Measurements from ENCODE around the gene CCDC124. TPM values are rescaled to one million over a fixed set of nuclear protein-coding genes. Genes with fewer than 3 reads are reported as not detected.
"Not testable (repeated sequence)": the region's sequence is repeated elsewhere in the genome, so short reads cannot be mapped to it uniquely, and the experiment has no call there.

CCDC124 gene
- total and polyA plus RNA-seq, 2 of the 4 experiments (the other 2 are of a cell fraction), result 30.1 to 112 TPM

DNA sequence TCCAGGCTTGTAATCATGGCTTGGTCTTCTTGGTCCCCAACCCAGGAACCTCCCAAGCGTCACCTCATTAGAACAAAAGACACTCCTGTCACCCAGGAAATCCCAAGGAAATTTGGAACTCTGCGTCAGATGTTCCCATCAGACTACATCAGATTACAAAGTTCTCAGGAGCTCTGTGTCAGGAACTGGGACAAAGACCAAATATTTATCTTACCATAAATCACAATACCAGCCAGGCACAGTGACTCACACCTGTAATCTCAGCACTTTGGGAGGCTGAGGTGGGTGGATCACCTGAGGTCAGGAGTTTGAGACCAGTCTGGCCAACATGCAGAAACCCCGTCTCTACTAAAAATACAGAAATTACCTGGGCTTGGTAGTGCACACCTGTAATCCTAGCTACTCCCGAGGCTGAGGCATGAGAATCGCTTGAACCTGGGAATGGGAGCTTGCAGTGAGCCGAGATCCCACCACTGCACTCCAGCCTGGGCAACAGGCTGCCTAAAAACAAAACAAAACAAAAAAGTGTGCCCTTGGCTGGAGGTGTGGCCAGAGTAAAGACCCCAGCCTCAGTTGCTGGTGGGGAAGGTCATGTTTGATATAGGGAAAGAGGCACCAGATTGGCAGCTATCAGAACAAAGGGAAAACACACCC, 16.7 kb upstream of the CCDC124 start:
- H3K79me1 ChIP-seq (ENCODE audit: low read depth in 1 of 2, low read length in 2 of 2), result no peaks in the 10 kb centered on the region
- dilution Hi-C loops (cut with HindIII; ENCODE audit: low sequenced_read_pairs, unreplicated experiment), result no loop called here

GRCh38 chr19:17918151-17918550, 14.7 kb upstream of the CCDC124 start:
- dilution Hi-C loops (cut with HindIII; ENCODE audit: low sequenced_read_pairs, unreplicated experiment); H2BK20ac ChIP-seq (ENCODE audit: low read depth, low read length); H2BK15ac ChIP-seq (ENCODE audit: low read depth, low read length); POLR2A ChIA-PET (ENCODE audit: unreplicated experiment); in situ Hi-C loops (cut with MboI; ENCODE audit: low sequenced_read_pairs); H4K20me1 ChIP-seq (ENCODE audit: insufficient read depth, low read length); H3K23ac ChIP-seq (ENCODE audit: low read depth, low read length); H4K8ac ChIP-seq (ENCODE audit: low read depth in 2 of 2, low read length in 2 of 2); H2AFZ ChIP-seq (replicated peaks; ENCODE audit: low read length, poor library complexity); H4K91ac ChIP-seq (ENCODE audit: insufficient read depth, low read depth, low read length); CTCF ChIA-PET; H3K27ac ChIP-seq (ENCODE audit: insufficient read depth, low read length); H3K18ac ChIP-seq (ENCODE audit: low read depth, low read length); H3K27me3 ChIP-seq (ENCODE audit: control insufficient read depth, insufficient read depth, low read length); H3K9me3 ChIP-seq (ENCODE audit: control insufficient read depth, insufficient read depth, low read length); H2AK9ac ChIP-seq (replicated peaks; ENCODE audit: low read depth, low read length, poor library complexity); H3K4me2 ChIP-seq (ENCODE audit: low read depth, low read length); H3K4me3 ChIP-seq (ENCODE audit: insufficient read depth, low read depth, low read length); DNase-seq; H2BK5ac ChIP-seq (ENCODE audit: low read depth, low read length, poor library complexity, severe bottlenecking); H3K9me1 ChIP-seq (ENCODE audit: insufficient read depth, low read length); H2AK5ac ChIP-seq (ENCODE audit: low read depth, low read length); intact Hi-C loops (cut with micrococcal nuclease); H2BK120ac ChIP-seq (ENCODE audit: low read depth, low read length); H3K4me1 ChIP-seq (ENCODE audit: control insufficient read depth, insufficient read depth, low read length); ATAC-seq (ENCODE audit: low read depth); H3K9ac ChIP-seq (ENCODE audit: low read depth, low read length); H3K4ac ChIP-seq (ENCODE audit: low read depth, low read length); H3K36me3 ChIP-seq (ENCODE audit: control insufficient read depth, insufficient read depth, low read length); H3K56ac ChIP-seq (ENCODE audit: extremely low read depth, insufficient read depth, low read length); H3K14ac ChIP-seq (replicated peaks; ENCODE audit: low read depth, low read length); H4K5ac ChIP-seq (ENCODE audit: low read depth, low read length); H3K79me1 ChIP-seq (ENCODE audit: low read depth in 1 of 2, low read length in 2 of 2); BruUV-seq (replicated peaks): not testable (repeated sequence)
- 85% methylated on average over 7 of the region's 30 CpGs; no CpG with 5 or more reads in 1 of the 2 experiments for whole genome bisulfite sequencing, 2 experiments (ENCODE audit: extremely low coverage in 2 of 2, insufficient read length in 1 of 2)

More for the DNA sequence above, 16.7 kb upstream of the CCDC124 start:
- no peak overlapping the region for H3K4me2 ChIP-seq (ENCODE audit: low read depth, low read length)
- no peak overlapping the region for H2BK15ac ChIP-seq (ENCODE audit: low read depth, low read length)
- no peak overlapping the region for H3K27ac ChIP-seq (ENCODE audit: insufficient read depth, low read length)
- no peak overlapping the region for H2BK20ac ChIP-seq (ENCODE audit: low read depth, low read length)
- in situ Hi-C loops (cut with MboI; ENCODE audit: low sequenced_read_pairs) (no loop called here), intact Hi-C loops (cut with micrococcal nuclease) (no loop called here)
- BruUV-seq (replicated peaks), result no TSS peak
- no peak overlapping the region for H3K56ac ChIP-seq (ENCODE audit: extremely low read depth, insufficient read depth, low read length)
- no peak overlapping the region for H2BK5ac ChIP-seq (ENCODE audit: low read depth, low read length, poor library complexity, severe bottlenecking)
- no peak overlapping the region for H4K5ac ChIP-seq (ENCODE audit: low read depth, low read length)
- H2AFZ ChIP-seq (replicated peaks; ENCODE audit: low read length, poor library complexity), result no peak overlapping the region
- no peak for ATAC-seq (ENCODE audit: low read depth)
- no peak for TF ChIP-seq SMC3 (IDR thresholded peaks at IDR 0.05; ENCODE audit: low read depth, low read length)
- TF ChIP-seq RCOR1 (IDR thresholded peaks at IDR 0.05; ENCODE audit: insufficient replicate concordance, low read length), result no peak
- TF ChIP-seq, protein P1, sequence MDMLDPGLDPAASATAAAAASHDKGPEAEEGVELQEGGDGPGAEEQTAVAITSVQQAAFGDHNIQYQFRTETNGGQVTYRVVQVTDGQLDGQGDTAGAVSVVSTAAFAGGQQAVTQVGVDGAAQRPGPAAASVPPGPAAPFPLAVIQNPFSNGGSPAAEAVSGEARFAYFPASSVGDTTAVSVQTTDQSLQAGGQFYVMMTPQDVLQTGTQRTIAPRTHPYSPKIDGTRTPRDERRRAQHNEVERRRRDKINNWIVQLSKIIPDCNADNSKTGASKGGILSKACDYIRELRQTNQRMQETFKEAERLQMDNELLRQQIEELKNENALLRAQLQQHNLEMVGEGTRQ (IDR thresholded peaks at IDR 0.05; ENCODE audit: low read depth, low read length), result no peak
- TF ChIP-seq RFX5 (IDR thresholded peaks at IDR 0.05; ENCODE audit: low read depth, low read length), result no peak
- no peak for TF ChIP-seq MXI1 (IDR thresholded peaks at IDR 0.05; ENCODE audit: borderline replicate concordance, low read depth, low read length)
- TF ChIP-seq NFE2L2 (IDR thresholded peaks at IDR 0.05; ENCODE audit: low read depth, low read length), result no peak
- TF ChIP-seq CEBPB (IDR thresholded peaks at IDR 0.05; ENCODE audit: low read depth, low read length), result no peak
- TF ChIP-seq POLR2A (IDR thresholded peaks at IDR 0.05; ENCODE audit: low read depth, low read length), result no peak
- TF ChIP-seq CHD1 (IDR thresholded peaks at IDR 0.05; ENCODE audit: low read depth, low read length), result no peak
- peaks cover 4% of the 10 kb centered on the region for H3K9me3 ChIP-seq (ENCODE audit: control insufficient read depth, insufficient read depth, low read length)
- no peak overlapping the region for H2AK9ac ChIP-seq (replicated peaks; ENCODE audit: low read depth, low read length, poor library complexity)
- ChIA-PET CTCF (interaction anchor here (0.5 kb wide), 1 partner anchor 996 kb away, joined by 3 read pairs; no protein-coding TSS in a partner anchor), POLR2A (ENCODE audit: unreplicated experiment) (no interaction called here)
- H4K20me1 ChIP-seq (ENCODE audit: insufficient read depth, low read length), result no peaks in the 10 kb centered on the region
- no peak overlapping the region for H3K4ac ChIP-seq (ENCODE audit: low read depth, low read length)
- H3K18ac ChIP-seq (ENCODE audit: low read depth, low read length), result no peak overlapping the region
- H3K27me3 ChIP-seq (ENCODE audit: control insufficient read depth, insufficient read depth, low read length), result no peaks in the 10 kb centered on the region
- no peak overlapping the region for H4K91ac ChIP-seq (ENCODE audit: insufficient read depth, low read depth, low read length)
- H4K8ac ChIP-seq (ENCODE audit: low read depth in 2 of 2, low read length in 2 of 2), result no peak overlapping the region
- no peak overlapping the region for H3K4me3 ChIP-seq (ENCODE audit: insufficient read depth, low read depth, low read length)
- H3K36me3 ChIP-seq (ENCODE audit: control insufficient read depth, insufficient read depth, low read length), result no peaks in the 10 kb centered on the region
- no peaks in the 10 kb centered on the region for H3K9me1 ChIP-seq (ENCODE audit: insufficient read depth, low read length)
- no peak overlapping the region for H3K14ac ChIP-seq (replicated peaks; ENCODE audit: low read depth, low read length)
- WGBS, 2 experiments (ENCODE audit: extremely low coverage in 2 of 2, insufficient read length in 1 of 2), result 80% methylated on average over 1 of the region's 6 CpGs; no CpG with 5 or more reads in 1 of the 2 experiments
- H3K23ac ChIP-seq (ENCODE audit: low read depth, low read length), result no peak overlapping the region
- no peak overlapping the region for H2BK120ac ChIP-seq (ENCODE audit: low read depth, low read length)
- H3K4me1 ChIP-seq (ENCODE audit: control insufficient read depth, insufficient read depth, low read length), result no peaks in the 10 kb centered on the region
- no peak overlapping the region for H2AK5ac ChIP-seq (ENCODE audit: low read depth, low read length)
- DNase-seq, result no peak
- H3K9ac ChIP-seq (ENCODE audit: low read depth, low read length), result no peak overlapping the region

Measured in IMR-90 (cell line).